Testis (tissue), 3 donors: ENCODE data around the gene LONP1. TPM values are rescaled to one million over a fixed set of nuclear protein-coding genes. Genes with fewer than 3 reads are reported as not detected.

Source experiments
- DNase-seq: peaks from one replicate; pipeline ENCODE4 v3.0.0-alpha.2; 2019
- H3K27ac ChIP-seq, 2 donors: fragments of 200-600 bp; sonication (generic); one replicate each; pipeline ENCODE4 v1.5.1; 2019
- H3K27me3 ChIP-seq: fragments of 200-600 bp; sonication (generic); one replicate; pipeline ENCODE4 v1.5.1; 2019
- H3K36me3 ChIP-seq: fragments of 200-600 bp; sonication (generic); one replicate; pipeline ENCODE4 v1.5.1; 2017; ENCODE audit warnings: low read depth; ENCODE audit errors: missing control alignments
- H3K4me1 ChIP-seq: fragments of 200-600 bp; sonication (generic); one replicate; pipeline ENCODE4 v1.5.1; 2019
- H3K4me3 ChIP-seq, 2 donors: fragments of 200-600 bp; sonication (generic); one replicate each; pipeline ENCODE4 v1.5.1; 2017 to 2019
- H3K9me3 ChIP-seq: fragments of 200-600 bp; sonication (generic); one replicate; pipeline ENCODE4 v1.5.1; 2017
- POLR2A ChIP-seq: fragments of 450-650 bp; IDR thresholded peaks from one replicate; pipeline ENCODE4 v1.6.1; 2017; ENCODE audit warnings: antibody characterized with exemption, mild to moderate bottlenecking, moderate library complexity
- WGBS, 2 donors: methylation state at CpG; one replicate each; pipeline ENCODE4 v1.1.5; 2018; 5-methylcytosine and 5-hydroxymethylcytosine counted together
- intact Hi-C: fragments of 100-400 bp; cut with DNase I; formaldehyde crosslinking; loops from one replicate; pipeline ENCODE4 v1.15.1; 2023; ENCODE audit warnings: low total_unique reads
- polyA plus RNA-seq: library from polyadenylated mRNA; stranded (reverse); fragments of 350-450 nt; fragmentation: Illumina TruSeq; extraction: RNeasy Lipid Tissue Mini Kit (QIAGEN cat#74804); gene quantifications from one replicate; pipeline ENCODE4 v1.2.3, GENCODE V29; 2014; ENCODE audit warnings: low read depth, low replicate concordance; ENCODE audit not compliant: insufficient read depth
- total RNA-seq, 2 donors: library from RNA; depleted of rRNA; stranded (reverse); fragments of >200 nt; gene quantifications; one replicate each; pipeline ENCODE4 v1.2.3, GENCODE V29; 2016
- TF ChIP-seq, protein P1 (sequence below), 3 experiments: fragments of 450-650 bp in 2 of 3; fragments of 200-600 bp in 1 of 3; sonication (generic) in 1 of 3; IDR thresholded peaks; one replicate each; pipeline ENCODE4 v1.5.1; 2016 to 2019; ENCODE audit warnings: antibody characterized with exemption in 3 of 3, mild to moderate bottlenecking in 2 of 3, moderate library complexity in 1 of 3

The LONP1 gene
- total and polyA plus RNA-seq, 3 donors from 2014 or later, result 48.1 to 133 (median 100) TPM

DNA sequence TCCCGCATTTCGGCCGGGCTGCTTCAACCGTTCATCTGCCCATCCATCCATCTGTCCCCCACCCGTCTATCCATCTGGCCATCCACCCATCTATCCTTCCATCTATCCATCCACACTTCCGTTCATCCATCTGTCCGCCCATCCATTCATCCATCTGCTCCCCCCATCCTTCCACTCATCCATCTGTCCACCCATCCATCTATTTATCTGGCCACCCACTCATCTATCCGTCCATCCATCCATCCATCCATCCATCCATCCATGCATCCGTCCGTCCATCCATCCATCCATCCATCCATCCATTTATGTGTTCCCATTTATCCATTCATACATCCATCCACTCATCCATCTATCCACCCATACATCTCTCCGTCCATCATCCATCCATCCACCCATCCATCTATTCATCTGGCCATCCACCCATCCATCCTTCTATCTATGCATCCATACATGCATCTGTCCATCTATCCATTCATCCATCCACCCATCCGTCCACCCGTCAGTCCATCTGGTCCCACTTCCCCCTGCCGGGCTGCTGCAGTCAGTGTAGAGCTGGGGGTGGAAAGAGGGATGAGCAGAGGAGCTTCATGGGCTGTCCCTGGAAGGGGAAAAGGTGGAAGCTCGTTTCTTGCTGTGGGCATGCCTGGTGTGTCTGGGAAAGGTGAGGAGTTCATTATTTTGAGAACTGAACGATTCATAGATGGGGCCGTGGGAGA lies 38.4 kb downstream of the LONP1 start:
- 46 to 51% methylated on average over 17 of the region's 17 CpGs for WGBS, 2 donors
- no peak for DNase-seq
- Histone ChIP-seq H3K27ac (no peak overlapping the region), H3K4me3 (peak overlapping the region; percentile 70 to 94), H3K27me3 (no peaks in the 10 kb centered on the region), H3K36me3 (no peaks in the 10 kb centered on the region), H3K4me1 (peaks cover 13% of the 10 kb centered on the region), H3K9me3 (no peaks in the 10 kb centered on the region)
- intact Hi-C loops, result no loop called here
- TF ChIP-seq, protein P1, sequence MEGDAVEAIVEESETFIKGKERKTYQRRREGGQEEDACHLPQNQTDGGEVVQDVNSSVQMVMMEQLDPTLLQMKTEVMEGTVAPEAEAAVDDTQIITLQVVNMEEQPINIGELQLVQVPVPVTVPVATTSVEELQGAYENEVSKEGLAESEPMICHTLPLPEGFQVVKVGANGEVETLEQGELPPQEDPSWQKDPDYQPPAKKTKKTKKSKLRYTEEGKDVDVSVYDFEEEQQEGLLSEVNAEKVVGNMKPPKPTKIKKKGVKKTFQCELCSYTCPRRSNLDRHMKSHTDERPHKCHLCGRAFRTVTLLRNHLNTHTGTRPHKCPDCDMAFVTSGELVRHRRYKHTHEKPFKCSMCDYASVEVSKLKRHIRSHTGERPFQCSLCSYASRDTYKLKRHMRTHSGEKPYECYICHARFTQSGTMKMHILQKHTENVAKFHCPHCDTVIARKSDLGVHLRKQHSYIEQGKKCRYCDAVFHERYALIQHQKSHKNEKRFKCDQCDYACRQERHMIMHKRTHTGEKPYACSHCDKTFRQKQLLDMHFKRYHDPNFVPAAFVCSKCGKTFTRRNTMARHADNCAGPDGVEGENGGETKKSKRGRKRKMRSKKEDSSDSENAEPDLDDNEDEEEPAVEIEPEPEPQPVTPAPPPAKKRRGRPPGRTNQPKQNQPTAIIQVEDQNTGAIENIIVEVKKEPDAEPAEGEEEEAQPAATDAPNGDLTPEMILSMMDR (IDR thresholded peaks at IDR 0.05), result no peak
- no peak for TF ChIP-seq POLR2A

DNA sequence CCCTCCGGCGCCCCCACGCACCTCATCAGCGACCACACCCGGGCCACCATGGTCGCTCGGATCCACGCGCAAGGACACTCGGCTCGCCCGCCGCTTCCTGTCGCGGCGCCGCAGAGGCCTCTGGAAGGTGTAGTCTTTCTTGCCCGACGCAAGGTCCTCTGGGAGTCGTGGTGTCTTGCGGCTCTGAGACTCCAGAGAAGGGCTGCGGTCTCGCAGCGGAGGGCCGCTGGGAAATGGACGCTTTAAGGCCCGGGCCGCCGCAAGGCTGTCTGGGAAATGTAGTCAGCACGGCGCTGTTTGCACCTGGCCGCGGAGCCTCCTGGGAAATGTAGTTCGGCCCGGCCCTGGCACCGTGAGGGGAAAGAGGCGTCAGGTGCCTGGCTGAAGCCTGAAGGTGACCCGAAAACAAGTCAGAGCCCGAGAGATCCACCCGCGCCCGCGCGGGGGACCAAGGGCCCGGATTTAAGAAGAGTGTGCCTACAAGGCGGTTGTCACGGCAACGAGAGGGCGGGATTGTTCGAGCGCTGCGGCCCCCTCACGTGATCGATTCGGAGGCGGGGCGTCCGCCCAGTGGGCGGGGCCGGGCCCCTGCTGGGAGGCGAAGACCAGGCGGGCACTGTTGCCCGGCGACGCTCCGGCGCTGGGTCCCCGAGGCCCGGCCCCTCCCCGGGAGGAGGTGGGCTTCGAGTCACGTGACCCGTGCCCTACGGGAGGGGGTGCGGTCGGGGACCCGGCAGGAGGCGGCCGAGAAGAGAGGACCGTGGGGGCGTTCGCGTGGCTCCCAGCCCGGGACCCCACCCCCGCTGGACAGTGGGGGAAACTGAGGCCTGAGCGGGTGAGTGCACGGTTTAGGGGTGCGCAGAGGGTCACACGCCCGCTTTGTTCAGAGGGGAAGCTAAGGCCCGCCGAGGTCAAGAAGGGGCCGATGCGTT lies 39.2 kb downstream of the LONP1 start, which contains the start of the genes HSD11B1L and MICOS13:
Gene HSD11B1L (plus strand): TSS at position 591 of the 932 bp plus-strand sequence. CDS start 3,806 bp downstream, outside the sequence.
Gene MICOS13 (minus strand): TSS at position 80 of the 932 bp plus-strand sequence. CDS start 30 bp downstream, at position 50.
- Histone ChIP-seq H3K36me3 (no peaks in the 10 kb centered on the region), H3K4me1 (peaks cover 10% of the 10 kb centered on the region), H3K27me3 (no peaks in the 10 kb centered on the region), H3K4me3 (peak within 1 kb of the TSS; percentile 70 to 94), H3K27ac (peak within 1 kb of the TSS; percentile 70 to 87), H3K9me3 (no peaks in the 10 kb centered on the region)
- intact Hi-C loops, result no loop called here
- TF ChIP-seq, protein P1 (IDR thresholded peaks at IDR 0.05), result peak in 2 of 3 experiments; percentile 1 to 24
- no peak for TF ChIP-seq POLR2A
- WGBS, 2 donors, result 1 to 3% methylated on average over 14 to 93 of the region's 94 CpGs
- peak; percentile 100 for DNase-seq

DNA sequence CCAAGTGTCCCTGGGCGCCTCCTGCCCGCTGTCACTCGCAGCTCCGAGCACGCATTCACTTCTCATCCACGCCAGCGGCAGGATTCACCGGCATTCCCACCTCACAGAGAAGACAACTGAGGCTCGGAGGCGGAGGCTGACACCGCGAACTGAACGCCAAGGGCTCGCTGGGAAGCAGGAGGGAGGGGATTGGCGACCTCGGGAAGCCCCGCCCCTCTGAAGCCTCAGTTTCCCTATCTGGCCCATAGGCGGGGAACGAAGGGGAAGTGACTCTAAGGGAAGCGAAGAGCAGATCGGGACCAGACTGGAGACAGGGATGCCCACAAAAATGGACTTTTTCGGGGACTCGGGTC lies 39.9 kb downstream of the LONP1 start:
- intact Hi-C loops, result no loop called here
- 0 to 1% methylated on average over 8 to 23 of the region's 23 CpGs for WGBS, 2 donors
- H3K36me3 ChIP-seq, result no peaks in the 10 kb centered on the region
- H3K9me3 ChIP-seq, result no peaks in the 10 kb centered on the region
- H3K27ac ChIP-seq, result peak overlapping the region; percentile 70 to 87
- H3K27me3 ChIP-seq, result no peaks in the 10 kb centered on the region
- TF ChIP-seq, protein P1 (IDR thresholded peaks at IDR 0.05), result no peak
- TF ChIP-seq POLR2A, result no peak
- peaks cover 10% of the 10 kb centered on the region for H3K4me1 ChIP-seq
- DNase-seq, result no peak
- peak overlapping the region; percentile 70 to 94 for H3K4me3 ChIP-seq

DNA sequence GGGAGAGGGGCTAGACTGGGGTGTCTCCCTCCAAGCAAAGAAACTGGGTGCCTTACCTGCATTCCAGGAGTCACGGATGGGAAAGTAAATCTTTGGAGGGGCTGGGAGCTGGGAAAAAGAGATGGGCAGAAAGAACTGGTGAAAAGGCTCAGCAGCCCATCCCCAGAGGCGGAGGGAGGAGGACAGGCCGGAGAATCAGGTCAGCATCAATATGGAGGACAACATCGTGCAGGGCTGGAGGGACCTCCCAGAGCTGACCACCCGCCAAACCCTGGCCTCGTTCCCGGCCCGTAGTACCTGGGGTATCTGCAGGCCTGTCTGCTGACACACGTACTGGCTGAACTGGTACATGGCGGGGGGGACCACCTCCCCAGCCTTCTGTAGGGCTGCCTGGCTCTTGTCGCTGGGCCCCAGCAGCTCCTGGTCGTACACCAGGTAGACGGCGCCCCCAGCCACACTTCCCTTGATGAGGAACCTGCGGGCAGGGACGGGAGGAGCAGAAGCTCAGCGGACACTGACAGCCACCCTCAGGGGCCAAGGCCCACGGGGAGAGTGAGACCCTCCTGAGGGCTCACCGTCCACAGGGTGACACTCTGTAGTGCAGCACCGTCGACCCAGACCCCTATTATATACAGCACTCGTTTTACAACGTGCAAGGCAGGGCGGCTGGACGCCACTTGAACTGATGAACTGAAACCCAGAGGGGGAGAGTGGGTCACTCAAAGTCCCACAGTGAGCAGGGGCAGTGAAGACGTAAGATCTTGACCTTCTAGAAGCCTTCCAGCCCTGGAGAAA lies 40.5 kb downstream of the LONP1 start:
- Histone ChIP-seq H3K4me3 (peak overlapping the region; percentile 70 to 94), H3K27me3 (no peaks in the 10 kb centered on the region), H3K27ac (peak overlapping the region; percentile 70 to 87), H3K36me3 (no peaks in the 10 kb centered on the region), H3K9me3 (no peaks in the 10 kb centered on the region), H3K4me1 (peaks cover 10% of the 10 kb centered on the region)
- TF ChIP-seq POLR2A, result no peak
- TF ChIP-seq, protein P1 (IDR thresholded peaks at IDR 0.05), result no peak
- DNase-seq, result no peak
- WGBS, 2 donors, result 16 to 18% methylated on average over 13 to 26 of the region's 26 CpGs
- intact Hi-C loops, result no loop called here
